Mesendoderm (in vitro differentiated cells): ENCODE measurements around the gene ASS1.

Experiments
- DNase-seq: peaks from one replicate; pipeline ENCODE4 v3.0.0; 2013
- H2AK5ac ChIP-seq: 2 replicates; pipeline ENCODE4 v1.6.1; 2013; ENCODE audit warnings: low read length, inconsistent platforms
- H2BK120ac ChIP-seq: 2 replicates; pipeline ENCODE4 v1.6.1; 2013; ENCODE audit warnings: low read depth, mild to moderate bottlenecking, low read length, moderate library complexity, mixed read lengths
- H2BK15ac ChIP-seq: replicated peaks from 2 replicates; pipeline ENCODE4 v1.6.1; 2013; ENCODE audit warnings: low read depth, mild to moderate bottlenecking, moderate library complexity
- H2BK5ac ChIP-seq: 2 replicates; pipeline ENCODE4 v1.6.1; 2013; ENCODE audit warnings: low read length, inconsistent platforms
- H3K18ac ChIP-seq: 2 replicates; pipeline ENCODE4 v1.6.1; 2013; ENCODE audit warnings: mild to moderate bottlenecking, low read length, mixed read lengths
- H3K23ac ChIP-seq: one replicate; pipeline ENCODE4 v1.6.1; 2013; ENCODE audit warnings: low read length
- H3K27ac ChIP-seq: 2 replicates; pipeline ENCODE4 v1.5.1; 2013; ENCODE audit warnings: low read depth, mild to moderate bottlenecking, inconsistent platforms, low read length, moderate library complexity
- H3K27me3 ChIP-seq: 2 replicates; pipeline ENCODE4 v1.6.1; 2013; ENCODE audit warnings: low read length, control low read depth, mild to moderate bottlenecking, inconsistent platforms; ENCODE audit not compliant: insufficient read depth, poor library complexity
- H3K36me3 ChIP-seq: 2 replicates; pipeline ENCODE4 v1.6.1; 2013; ENCODE audit warnings: low read length, inconsistent platforms; ENCODE audit not compliant: control insufficient read depth, insufficient read depth
- H3K4ac ChIP-seq: one replicate; pipeline ENCODE4 v1.6.1; 2013; ENCODE audit warnings: low read depth, mild to moderate bottlenecking, low read length, moderate library complexity
- H3K4me1 ChIP-seq: 2 replicates; pipeline ENCODE4 v1.6.1; 2013; ENCODE audit warnings: low read depth, low read length, inconsistent platforms; ENCODE audit not compliant: control insufficient read depth
- H3K4me2 ChIP-seq: 2 replicates; pipeline ENCODE4 v1.6.1; 2013; ENCODE audit warnings: low read length
- H3K4me3 ChIP-seq: 2 replicates; pipeline ENCODE4 v1.5.1; 2013; ENCODE audit warnings: mild to moderate bottlenecking, low read length
- H3K56ac ChIP-seq: one replicate; pipeline ENCODE4 v1.6.1; 2013; ENCODE audit warnings: low read length
- H3K79me1 ChIP-seq: 2 replicates; pipeline ENCODE4 v1.6.1; 2013; ENCODE audit warnings: low read length, inconsistent platforms
- H3K79me2 ChIP-seq: 2 replicates; pipeline ENCODE4 v1.6.1; 2013; ENCODE audit warnings: mild to moderate bottlenecking, low read length; ENCODE audit not compliant: control insufficient read depth, insufficient read depth
- H3K9ac ChIP-seq: 2 replicates; pipeline ENCODE4 v1.6.1; 2013; ENCODE audit warnings: low read length, inconsistent platforms
- H4K5ac ChIP-seq: one replicate; pipeline ENCODE4 v1.6.1; 2013; ENCODE audit warnings: low read length
- H4K8ac ChIP-seq: one replicate; pipeline ENCODE4 v1.6.1; 2013; ENCODE audit warnings: low read depth, mild to moderate bottlenecking, control low read depth, low read length, moderate library complexity
- WGBS: extraction: QIAGEN DNeasy Blood & Tissue Kit; methylation state at CpG from one replicate; pipeline ENCODE4 v1.1.7; 2013; ENCODE audit warnings: low lambda C conversion rate, missing lambda C conversion rate; ENCODE audit not compliant: insufficient coverage; ENCODE audit errors: extremely low coverage; 5-methylcytosine and 5-hydroxymethylcytosine counted together

The ASS1 gene

GRCh38 chr9:130429831-130430230, 14.9 kb upstream of the ASS1 start:
- Histone ChIP-seq H3K23ac (no peak overlapping the region), H3K4me1 (no peaks in the 10 kb centered on the region), H4K5ac (no peak overlapping the region), H2AK5ac (no peak overlapping the region), H2BK120ac (no peak overlapping the region), H3K79me1 (no peaks in the 10 kb centered on the region), H3K9ac (no peak overlapping the region), H2BK15ac (no peak overlapping the region), H3K18ac (no peak overlapping the region), H4K8ac (no peak overlapping the region), H3K56ac (no peak overlapping the region), H3K4me2 (no peak overlapping the region), H3K4me3 (no peak overlapping the region), H2BK5ac (no peak overlapping the region), H3K36me3 (no peaks in the 10 kb centered on the region), H3K27ac (no peak overlapping the region), H3K4ac (no peak overlapping the region), H3K79me2 (no peaks in the 10 kb centered on the region), H3K27me3 (peaks cover 2% of the 10 kb centered on the region)
- no CpG with 5 or more reads among the region's 6 CpGs for WGBS
- DNase-seq: no peak

- H2BK5ac ChIP-seq: no peak overlapping the region
- H3K23ac ChIP-seq: no peak overlapping the region
- H3K56ac ChIP-seq: no peak overlapping the region
- H3K4me1 ChIP-seq: no peaks in the 10 kb centered on the region
- no peak overlapping the region for H2BK120ac ChIP-seq
- no peak for DNase-seq
- no peak overlapping the region for H3K4ac ChIP-seq
- H3K4me3 ChIP-seq: no peak overlapping the region
- H4K8ac ChIP-seq: no peak overlapping the region
- H3K79me2 ChIP-seq: no peaks in the 10 kb centered on the region
- H3K27ac ChIP-seq: no peak overlapping the region
- no peak overlapping the region for H3K9ac ChIP-seq
- no CpG with 5 or more reads among the region's 18 CpGs for WGBS
- no peak overlapping the region for H4K5ac ChIP-seq
- peaks cover 2% of the 10 kb centered on the region for H3K27me3 ChIP-seq
- H2BK15ac ChIP-seq: no peak overlapping the region
- no peaks in the 10 kb centered on the region for H3K36me3 ChIP-seq
- no peak overlapping the region for H3K4me2 ChIP-seq
- no peak overlapping the region for H3K18ac ChIP-seq
- no peaks in the 10 kb centered on the region for H3K79me1 ChIP-seq
- no peak overlapping the region for H2AK5ac ChIP-seq
Measured at GRCh38 chr9:130430232-130430631, 14.5 kb upstream of the ASS1 start.

GRCh38 chr9:130430734-130431535, 13.8 kb upstream of the ASS1 start:
- no peak overlapping the region for H3K4ac ChIP-seq
- H3K56ac ChIP-seq: no peak overlapping the region
- H3K36me3 ChIP-seq: no peaks in the 10 kb centered on the region
- no peak overlapping the region for H4K8ac ChIP-seq
- H3K79me1 ChIP-seq: no peaks in the 10 kb centered on the region
- H2BK5ac ChIP-seq: no peak overlapping the region
- H3K4me3 ChIP-seq: no peak overlapping the region
- DNase-seq: no peak
- H3K4me1 ChIP-seq: no peaks in the 10 kb centered on the region
- no peak overlapping the region for H4K5ac ChIP-seq
- no peak overlapping the region for H3K9ac ChIP-seq
- peaks cover 2% of the 10 kb centered on the region for H3K27me3 ChIP-seq
- H3K18ac ChIP-seq: no peak overlapping the region
- no peak overlapping the region for H3K4me2 ChIP-seq
- H2BK15ac ChIP-seq: no peak overlapping the region
- H3K23ac ChIP-seq: no peak overlapping the region
- no peak overlapping the region for H2AK5ac ChIP-seq
- no CpG with 5 or more reads among the region's 22 CpGs for WGBS
- H3K27ac ChIP-seq: no peak overlapping the region
- no peak overlapping the region for H2BK120ac ChIP-seq
- no peaks in the 10 kb centered on the region for H3K79me2 ChIP-seq

GRCh38 chr9:130431536-130432303, 13.0 kb upstream of the ASS1 start:
- no peak for DNase-seq
- Histone ChIP-seq H3K18ac (no peak overlapping the region), H2BK120ac (no peak overlapping the region), H3K79me2 (no peaks in the 10 kb centered on the region), H3K79me1 (no peaks in the 10 kb centered on the region), H2AK5ac (no peak overlapping the region), H3K36me3 (no peaks in the 10 kb centered on the region), H3K4ac (no peak overlapping the region), H3K27ac (no peak overlapping the region), H4K5ac (no peak overlapping the region), H3K4me2 (no peak overlapping the region), H3K4me1 (no peaks in the 10 kb centered on the region), H3K27me3 (peaks cover 2% of the 10 kb centered on the region), H3K4me3 (no peak overlapping the region), H3K9ac (no peak overlapping the region), H3K23ac (no peak overlapping the region), H2BK15ac (no peak overlapping the region), H4K8ac (no peak overlapping the region), H3K56ac (no peak overlapping the region), H2BK5ac (no peak overlapping the region)
- WGBS: no CpG with 5 or more reads among the region's 17 CpGs

- Histone ChIP-seq H2BK15ac (no peak overlapping the region), H3K23ac (no peak overlapping the region), H3K27me3 (peaks cover 2% of the 10 kb centered on the region), H2AK5ac (peak overlapping the region; percentile 36), H3K4me3 (no peak overlapping the region), H3K9ac (no peak overlapping the region), H4K5ac (no peak overlapping the region), H3K18ac (no peak overlapping the region), H4K8ac (no peak overlapping the region), H2BK120ac (no peak overlapping the region), H2BK5ac (no peak overlapping the region), H3K27ac (no peak overlapping the region), H3K56ac (no peak overlapping the region), H3K36me3 (no peaks in the 10 kb centered on the region), H3K4ac (no peak overlapping the region), H3K79me2 (no peaks in the 10 kb centered on the region), H3K4me2 (no peak overlapping the region), H3K79me1 (no peaks in the 10 kb centered on the region), H3K4me1 (no peaks in the 10 kb centered on the region)
- no peak for DNase-seq
- no CpG with 5 or more reads among the region's 11 CpGs for WGBS
Measured at GRCh38 chr9:130432362-130432761, 12.4 kb upstream of the ASS1 start.
